Measurements from ENCODE around the gene WASHC1.
"Not testable (repeated sequence)": the region's sequence is repeated elsewhere in the genome, so short reads cannot be mapped to it uniquely, and the experiment has no call there.

WASHC1 gene

GRCh38 chr9:29356-29755 is at the start of gene WASHC1:
TSS of gene WASHC1 (minus strand) at chr9:29456. CDS start at chr9:24999, 4,457 bp downstream.
- not testable (repeated sequence) for DNase-seq

- not testable (repeated sequence) for DNase-seq
These were observed 49.1 kb upstream of the WASHC1 start for GRCh38 chr9:78333-78732.

GRCh38 chr9:76389-76788 is 47.1 kb upstream of the WASHC1 start:
- not testable (repeated sequence) for DNase-seq

GRCh38 chr9:73900-74525 is 44.8 kb upstream of the WASHC1 start:
- not testable (repeated sequence) for DNase-seq

GRCh38 chr9:73076-73899 is 44.0 kb upstream of the WASHC1 start:
- peak; percentile 33 for DNase-seq

GRCh38 chr9:63031-63629 is 33.9 kb upstream of the WASHC1 start:
- peak; percentile 65 for DNase-seq

GRCh38 chr9:52678-53077 is 23.4 kb upstream of the WASHC1 start:
- not testable (repeated sequence) for DNase-seq

- not testable (repeated sequence) for DNase-seq
These were observed 19.1 kb upstream of the WASHC1 start for GRCh38 chr9:48190-48842.

- DNase-seq = not testable (repeated sequence)
These were observed 17.5 kb upstream of the WASHC1 start for GRCh38 chr9:46639-47271.

GRCh38 chr9:46164-46563 is 16.9 kb upstream of the WASHC1 start:
- DNase-seq = not testable (repeated sequence)

GRCh38 chr9:45180-45878 is 16.1 kb upstream of the WASHC1 start:
- DNase-seq = not testable (repeated sequence)

- not testable (repeated sequence) for DNase-seq
These were observed 15.2 kb upstream of the WASHC1 start for GRCh38 chr9:44416-44815.

GRCh38 chr9:43636-44035 is 14.4 kb upstream of the WASHC1 start:
- DNase-seq = not testable (repeated sequence)

- not testable (repeated sequence) for DNase-seq
These were observed 13.9 kb upstream of the WASHC1 start for GRCh38 chr9:43116-43515.

- not testable (repeated sequence) for DNase-seq
These were observed 12.6 kb upstream of the WASHC1 start for GRCh38 chr9:41819-42218.

GRCh38 chr9:41261-41676 is 12.0 kb upstream of the WASHC1 start:
- DNase-seq = not testable (repeated sequence)

GRCh38 chr9:32308-32707 is 3.1 kb upstream of the WASHC1 start:
- not testable (repeated sequence) for DNase-seq

- DNase-seq = not testable (repeated sequence)
These were observed 481 bp downstream of the WASHC1 start for GRCh38 chr9:28775-29174.

GRCh38 chr9:21621-22020 is 7.6 kb downstream of the WASHC1 start:
- not testable (repeated sequence) for DNase-seq

GRCh38 chr9:16875-17274 is 12.4 kb downstream of the WASHC1 start:
- DNase-seq = not testable (repeated sequence)

GRCh38 chr9:14129-14809 is 15.0 kb downstream of the WASHC1 start:
- not testable (repeated sequence) for DNase-seq
